Measurements from ENCODE around the gene TGFB3.
"Not testable (repeated sequence)": the region's sequence is repeated elsewhere in the genome, so short reads cannot be mapped to it uniquely, and the experiment has no call there.

The TGFB3 gene

GRCh38 chr14:75981426-75982265 lies at the start of gene TGFB3:
Gene TGFB3, minus strand, starts transcription at chr14:75981995. Its CDS starts 1,102 bp downstream, at chr14:75980893.
- peak; percentile 60 for DNase-seq (ENCODE audit: low spot score)

DNA sequence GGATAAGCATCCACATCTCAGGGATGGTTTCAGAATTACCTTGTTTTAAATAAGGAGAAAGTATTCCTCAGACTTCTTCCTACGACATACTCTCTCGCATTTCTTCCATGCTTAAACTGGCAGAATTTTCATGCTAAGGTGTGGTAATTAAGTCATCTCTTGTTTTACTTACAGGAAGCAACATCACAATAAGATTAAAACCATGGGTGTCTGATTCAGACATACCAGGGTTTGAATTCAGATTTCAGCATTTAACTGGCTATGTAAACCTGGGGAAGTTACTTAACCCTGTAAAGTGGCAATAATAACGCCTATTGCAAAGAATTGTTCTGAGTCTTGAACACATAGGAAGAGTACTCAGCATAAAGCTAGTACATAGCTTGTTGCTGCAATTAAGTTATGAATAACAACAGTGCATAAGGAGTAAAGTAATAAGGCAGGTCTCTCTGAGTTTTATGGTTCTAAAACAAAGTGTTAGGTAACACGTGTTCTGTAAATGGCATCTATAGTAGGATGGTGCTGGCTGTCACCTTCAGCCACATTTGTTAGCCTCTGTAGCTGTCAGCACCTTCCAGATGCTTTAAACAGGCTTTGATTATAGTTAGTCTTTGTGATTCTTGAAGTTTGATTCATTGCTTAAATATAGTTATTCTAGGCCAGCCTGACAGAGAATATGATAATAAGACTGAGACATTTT lies 42.6 kb upstream of the TGFB3 start:
- DNase-seq (ENCODE audit: low spot score): no peak

GRCh38 chr14:76023757-76024156 lies 42.0 kb upstream of the TGFB3 start:
- no peak for DNase-seq (ENCODE audit: low spot score)

GRCh38 chr14:76022991-76023390 lies 41.2 kb upstream of the TGFB3 start:
- no peak for DNase-seq (ENCODE audit: low spot score)

DNA sequence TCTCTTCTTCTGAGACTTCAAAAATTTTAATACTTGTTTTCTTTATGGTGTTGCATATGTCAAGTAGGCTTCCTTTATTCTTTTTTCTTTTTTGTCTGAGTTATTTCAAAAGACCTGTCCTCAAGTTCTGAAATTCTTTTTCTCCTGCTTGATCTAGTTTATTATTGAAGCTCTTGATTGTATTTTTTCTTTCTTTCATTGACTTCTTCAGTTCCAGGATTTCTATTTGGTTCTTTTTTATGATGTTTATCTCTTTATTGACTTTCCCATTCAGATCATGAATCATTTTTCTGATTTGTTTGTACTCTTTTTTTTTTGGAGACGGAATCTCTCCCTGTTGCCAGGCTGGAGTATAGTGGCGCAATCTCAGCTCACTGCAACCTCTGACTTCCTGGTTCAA lies 37.9 kb upstream of the TGFB3 start:
- no peak for DNase-seq (ENCODE audit: low spot score)

DNA sequence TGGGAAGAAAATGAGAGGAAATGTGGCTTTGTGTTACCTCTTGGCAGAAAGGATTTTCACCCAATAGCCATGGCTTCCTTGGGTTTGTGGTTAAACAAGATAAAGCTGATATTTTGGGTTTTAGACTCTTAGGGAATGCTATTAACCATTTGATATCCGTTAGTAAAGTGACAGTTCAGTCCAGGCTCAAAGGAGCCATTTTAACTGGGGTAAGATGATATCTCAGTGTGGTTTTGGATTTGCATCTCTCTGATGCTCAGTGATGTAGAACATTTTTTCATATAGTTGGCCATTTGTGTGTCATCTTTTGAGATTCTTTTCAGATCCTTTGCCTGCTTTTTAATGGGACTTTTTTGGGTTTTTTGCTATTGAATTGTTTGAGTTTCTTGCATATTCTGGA lies 33.9 kb upstream of the TGFB3 start:
- DNase-seq (ENCODE audit: low spot score): peak; percentile 33

GRCh38 chr14:76015191-76015590 lies 33.4 kb upstream of the TGFB3 start:
- no peak for DNase-seq (ENCODE audit: low spot score)

DNA sequence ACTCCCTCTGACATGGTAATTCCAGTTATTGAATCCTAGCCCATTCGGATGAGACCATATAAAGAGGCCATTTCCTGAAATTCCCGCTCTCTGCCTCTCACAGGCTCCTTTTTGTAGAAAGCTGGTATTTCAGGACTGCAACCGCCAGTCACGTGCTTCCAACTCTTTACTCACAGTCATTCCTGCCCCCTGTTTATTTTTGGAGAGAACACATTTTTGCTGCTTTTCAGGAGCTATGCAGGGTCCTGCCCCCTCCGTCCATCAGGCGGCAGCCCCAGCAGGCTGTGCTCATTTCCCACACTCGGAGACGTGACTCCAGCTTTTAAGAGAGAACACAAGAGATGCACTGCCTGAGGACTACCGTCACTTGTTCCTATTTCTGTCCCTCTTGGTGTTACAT lies 30.6 kb upstream of the TGFB3 start:
- DNase-seq (ENCODE audit: low spot score): no peak

DNA sequence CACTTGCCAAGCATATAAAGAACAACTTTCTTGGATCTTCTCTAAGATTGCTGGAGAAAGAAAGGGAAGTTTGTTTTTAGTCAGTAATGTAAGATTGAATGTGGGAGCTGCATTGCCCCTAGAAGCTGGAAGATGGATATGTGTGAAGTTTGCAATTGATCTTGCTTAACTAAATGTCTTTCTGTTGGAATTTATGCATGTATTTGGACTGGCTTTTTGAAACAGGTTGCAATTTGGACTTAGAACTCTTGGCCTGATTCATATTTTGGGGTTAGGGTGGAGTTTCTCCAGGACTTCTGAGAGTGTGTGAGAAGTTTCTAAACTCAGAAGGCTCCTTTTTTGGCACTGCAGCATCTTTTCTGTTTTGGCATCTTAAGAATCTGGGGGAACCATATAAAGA lies 30.1 kb upstream of the TGFB3 start:
- no peak for DNase-seq (ENCODE audit: low spot score)

DNA sequence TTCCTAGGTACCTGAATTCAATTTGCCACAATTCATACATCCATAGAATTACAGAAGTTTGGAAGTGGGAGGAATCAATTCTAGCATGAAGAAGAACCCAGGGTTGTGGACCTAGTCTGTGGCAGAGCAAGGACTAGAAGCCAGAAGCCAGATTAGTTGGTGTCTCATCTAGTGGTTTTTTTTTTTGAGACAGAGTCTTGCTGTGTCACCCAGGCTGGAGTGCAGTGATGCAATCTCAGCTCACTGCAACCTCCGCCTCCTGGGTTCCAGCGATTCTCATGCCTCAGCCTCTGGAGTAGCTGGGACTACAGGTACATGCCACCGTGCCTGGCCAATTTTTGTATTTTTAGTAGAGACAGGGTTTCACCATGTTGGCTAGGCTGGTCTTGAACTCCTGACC lies 27.8 kb upstream of the TGFB3 start:
- not testable (repeated sequence) for DNase-seq (ENCODE audit: low spot score)

- DNase-seq (ENCODE audit: low spot score): no peak
Observed at GRCh38 chr14:76007852-76008251, 26.1 kb upstream of the TGFB3 start.

GRCh38 chr14:76007379-76007778 lies 25.6 kb upstream of the TGFB3 start:
- no peak for DNase-seq (ENCODE audit: low spot score)

GRCh38 chr14:76006253-76006652 lies 24.5 kb upstream of the TGFB3 start:
- no peak for DNase-seq (ENCODE audit: low spot score)

DNA sequence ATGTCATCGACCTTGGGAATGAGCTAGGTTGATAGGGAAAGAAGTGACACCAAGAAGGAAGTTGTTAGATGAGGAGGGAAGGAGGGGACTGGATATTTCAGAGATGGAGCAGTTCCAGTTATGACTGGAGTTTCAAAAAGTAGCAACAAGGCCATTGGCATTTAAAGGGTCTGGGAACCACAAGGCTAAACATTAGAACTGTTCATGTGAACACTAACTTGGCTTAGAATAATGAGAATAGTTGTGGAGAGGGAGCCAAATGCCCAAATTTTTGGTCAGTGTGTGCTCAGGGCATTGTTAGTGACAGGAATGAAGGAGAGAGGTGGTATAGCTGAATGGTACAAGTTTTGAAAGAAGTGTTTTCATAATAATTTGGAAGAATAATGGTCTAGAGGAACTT lies 20.6 kb upstream of the TGFB3 start:
- no peak for DNase-seq (ENCODE audit: low spot score)

DNA sequence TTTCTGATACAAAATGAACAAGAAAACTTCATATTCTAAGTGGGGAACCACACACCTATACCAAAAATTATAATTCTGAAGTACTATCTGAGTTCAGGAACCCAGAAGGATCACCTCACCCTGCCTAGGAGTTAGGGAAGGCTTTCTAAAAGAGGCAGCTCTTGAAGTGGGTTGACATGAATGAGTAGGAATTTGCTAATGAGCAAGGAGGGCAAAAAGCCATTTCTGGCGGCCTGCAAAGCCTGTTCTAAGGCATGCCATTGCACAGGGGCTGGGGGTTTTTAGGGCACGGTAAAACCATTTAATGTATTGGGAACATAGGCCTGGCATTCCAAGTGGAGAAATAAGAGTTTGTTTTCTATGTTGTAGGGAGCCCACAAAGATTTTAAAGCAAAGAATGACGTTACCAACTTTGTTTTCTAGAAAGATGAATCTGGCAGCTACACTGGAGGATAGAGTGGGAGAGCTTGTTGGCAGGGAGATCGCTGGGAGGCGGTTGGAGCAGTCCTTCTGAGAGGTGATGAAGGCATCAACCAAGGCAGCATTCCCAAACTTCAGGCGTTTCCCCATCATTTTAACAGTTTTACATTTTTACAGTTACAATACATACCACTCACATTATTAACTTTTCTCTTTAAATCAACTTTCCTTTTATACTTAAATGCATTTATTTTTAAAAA lies 17.9 kb upstream of the TGFB3 start:
- no peak for DNase-seq (ENCODE audit: low spot score)

- DNase-seq (ENCODE audit: low spot score): no peak
Observed at GRCh38 chr14:75996488-75996887, 14.7 kb upstream of the TGFB3 start.

GRCh38 chr14:75995372-75996041 lies 13.7 kb upstream of the TGFB3 start:
- DNase-seq (ENCODE audit: low spot score): no peak

GRCh38 chr14:75993567-75994041 lies 11.8 kb upstream of the TGFB3 start:
- DNase-seq (ENCODE audit: low spot score): peak; percentile 48

- no peak for DNase-seq (ENCODE audit: low spot score)
Observed at GRCh38 chr14:75991753-75992152, 10.0 kb upstream of the TGFB3 start.

- no peak for DNase-seq (ENCODE audit: low spot score)
Observed at GRCh38 chr14:75990297-75990696, 8.5 kb upstream of the TGFB3 start.

GRCh38 chr14:75989134-75989533 lies 7.3 kb upstream of the TGFB3 start:
- DNase-seq (ENCODE audit: low spot score): no peak
